PC-9 (cell line): ENCODE measurements around the gene ZNF785.

ENCODE experiments used
- EZH2 ChIP-seq: fragments of 200-600 bp; sonication (generic); IDR thresholded peaks from 2 replicates; pipeline ENCODE4 v1.8.0; 2017; ENCODE audit warnings: antibody characterized with exemption, low read depth
- TF ChIP-seq, protein P1 (sequence below): fragments of 200-600 bp; sonication (generic); conservative IDR thresholded peaks from 2 replicates; pipeline ENCODE4 v1.6.1; 2017; ENCODE audit warnings: mixed run types, antibody characterized with exemption, mild to moderate bottlenecking, moderate library complexity

DNA sequence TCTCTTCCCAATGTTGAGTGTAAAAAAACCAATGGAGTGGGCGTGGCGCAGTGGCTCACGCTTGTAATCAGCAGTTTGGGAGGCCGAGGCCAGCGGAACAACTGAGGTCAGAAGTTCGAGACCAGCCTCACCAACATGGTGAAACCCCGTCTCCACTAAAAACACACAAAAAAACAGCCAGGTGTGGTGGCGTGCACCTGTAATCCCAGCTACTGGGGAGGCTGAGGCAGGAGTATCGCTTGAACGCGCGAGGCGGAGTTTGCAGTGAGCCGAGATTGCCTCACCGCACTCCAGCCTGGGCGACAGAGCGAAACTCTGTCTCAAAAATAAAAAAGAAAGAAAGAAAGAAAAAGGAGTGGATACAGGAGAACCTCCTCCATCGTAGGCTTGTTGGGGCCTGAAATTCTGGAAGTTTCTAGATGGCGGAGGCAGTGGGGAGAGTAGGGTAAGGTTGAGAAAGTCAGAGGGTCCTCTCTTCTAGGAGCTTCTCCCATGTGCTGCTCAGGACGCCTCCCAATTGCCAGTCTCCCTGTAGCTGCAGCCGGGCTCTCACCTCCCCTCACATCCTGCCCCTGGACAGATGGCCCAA lies 26.6 kb downstream of the ZNF785 start:
- TF ChIP-seq, protein P1, sequence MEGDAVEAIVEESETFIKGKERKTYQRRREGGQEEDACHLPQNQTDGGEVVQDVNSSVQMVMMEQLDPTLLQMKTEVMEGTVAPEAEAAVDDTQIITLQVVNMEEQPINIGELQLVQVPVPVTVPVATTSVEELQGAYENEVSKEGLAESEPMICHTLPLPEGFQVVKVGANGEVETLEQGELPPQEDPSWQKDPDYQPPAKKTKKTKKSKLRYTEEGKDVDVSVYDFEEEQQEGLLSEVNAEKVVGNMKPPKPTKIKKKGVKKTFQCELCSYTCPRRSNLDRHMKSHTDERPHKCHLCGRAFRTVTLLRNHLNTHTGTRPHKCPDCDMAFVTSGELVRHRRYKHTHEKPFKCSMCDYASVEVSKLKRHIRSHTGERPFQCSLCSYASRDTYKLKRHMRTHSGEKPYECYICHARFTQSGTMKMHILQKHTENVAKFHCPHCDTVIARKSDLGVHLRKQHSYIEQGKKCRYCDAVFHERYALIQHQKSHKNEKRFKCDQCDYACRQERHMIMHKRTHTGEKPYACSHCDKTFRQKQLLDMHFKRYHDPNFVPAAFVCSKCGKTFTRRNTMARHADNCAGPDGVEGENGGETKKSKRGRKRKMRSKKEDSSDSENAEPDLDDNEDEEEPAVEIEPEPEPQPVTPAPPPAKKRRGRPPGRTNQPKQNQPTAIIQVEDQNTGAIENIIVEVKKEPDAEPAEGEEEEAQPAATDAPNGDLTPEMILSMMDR = no peak
- TF ChIP-seq EZH2 = no peak
